Activated B cell treated with CpG ODN at 0.5 μM for 24 hours (primary cell): ENCODE results near the gene FUCA2. TPM values are rescaled to one million over a fixed set of nuclear protein-coding genes. Genes with fewer than 3 reads are reported as not detected.
"Not testable (repeated sequence)": the region's sequence is repeated elsewhere in the genome, so short reads cannot be mapped to it uniquely, and the experiment has no call there.

Experiments used
- ATAC-seq: fragments of 200-7000 bp; cut with Tn5 transposase; one replicate; pipeline ENCODE4 v1.10.0; 2021; ENCODE audit warnings: low read depth, mild to moderate bottlenecking, moderate library complexity
- CTCF ChIA-PET: fragments of 350-600 bp; sonication (Branson Sonifier 250); formaldehyde crosslinking; loops from one replicate; lab custom pipeline; 2021; ENCODE audit warnings: antibody characterized with exemption; lab: Charles Lee
- POLR2A ChIA-PET: fragments of 350-600 bp; sonication (Branson Sonifier 250); formaldehyde crosslinking; loops from one replicate; lab custom pipeline; 2021; ENCODE audit warnings: antibody characterized with exemption; lab: Charles Lee
- DNase-seq: peaks from one replicate; pipeline ENCODE4 v3.0.0; 2022
- H3K27ac Mint-ChIP-seq: one replicate; pipeline ENCODE4 v1.8.0; 2020; ENCODE audit warnings: mixed read lengths
- H3K27me3 Mint-ChIP-seq: one replicate; pipeline ENCODE4 v1.8.0; 2021; ENCODE audit warnings: mixed read lengths
- H3K36me3 Mint-ChIP-seq: one replicate; pipeline ENCODE4 v1.8.0; 2021; ENCODE audit warnings: low read depth, mixed read lengths
- H3K4me1 Mint-ChIP-seq: one replicate; pipeline ENCODE4 v1.8.0; 2021; ENCODE audit warnings: mixed read lengths
- H3K4me3 Mint-ChIP-seq: one replicate; pipeline ENCODE4 v1.8.0; 2020; ENCODE audit warnings: mild to moderate bottlenecking, mixed read lengths
- H3K9me3 Mint-ChIP-seq: one replicate; pipeline ENCODE4 v1.8.0; 2020; ENCODE audit warnings: mixed read lengths
- CTCF ChIP-seq: fragments of 200-600 bp; IDR thresholded peaks from one replicate; pipeline ENCODE4 v1.8.0; 2022; ENCODE audit warnings: antibody characterized with exemption, mild to moderate bottlenecking
- intact Hi-C: fragments of 100-400 bp; cut with micrococcal nuclease; formaldehyde crosslinking; loops from one replicate; pipeline ENCODE4 v1.15.1; 2024
- total RNA-seq: library from RNA; stranded (reverse); gene quantifications from 2 replicates; pipeline ENCODE4 v1.2.3, GENCODE V29; 2022

The FUCA2 gene
- total RNA-seq, 1 donor from 2014 or later, result 8.7 TPM

- H3K27me3 Mint-ChIP-seq, result no peaks in the 10 kb centered on the region
- peak overlapping the region; percentile 96 for H3K27ac Mint-ChIP-seq
- DNase-seq (no peak), ATAC-seq (no peak)
- H3K4me1 Mint-ChIP-seq, result peaks cover 32% of the 10 kb centered on the region
- ChIA-PET CTCF (interaction anchor here (1.7 kb wide), 1 partner anchor 22 kb away, joined by 6 read pairs; no protein-coding TSS in a partner anchor), POLR2A (interaction anchor here (0.7 to 2.2 kb wide), 4 partner anchors 62 to 1302 kb away, joined by 3 to 13 read pairs (median 5); partner anchors contain the start of genes FUCA2, NMBR and VTA1)
- peak overlapping the region; percentile 98 for H3K4me3 Mint-ChIP-seq
- H3K36me3 Mint-ChIP-seq, result peaks cover 21% of the 10 kb centered on the region
- no peaks in the 10 kb centered on the region for H3K9me3 Mint-ChIP-seq
- no peak for TF ChIP-seq CTCF
- intact Hi-C loops, result no loop called here
These were observed 62.3 kb downstream of the FUCA2 start for GRCh38 chr6:143449082-143449713.

GRCh38 chr6:143447865-143448264 lies 63.7 kb downstream of the FUCA2 start:
- H3K9me3 Mint-ChIP-seq, H3K27me3 Mint-ChIP-seq, DNase-seq, ATAC-seq, POLR2A ChIA-PET, H3K27ac Mint-ChIP-seq, H3K4me3 Mint-ChIP-seq, CTCF ChIA-PET, intact Hi-C loops: not testable (repeated sequence)
- peaks cover 27% of the 10 kb centered on the region for H3K4me1 Mint-ChIP-seq
- H3K36me3 Mint-ChIP-seq, result peaks cover 20% of the 10 kb centered on the region

Other genes starting within 250 kb of the FUCA2 start
- gene ADAT2, start 61.0 kb downstream of the FUCA2 start, total RNA-seq, result 22.4 and 30.2 TPM in 2 replicates
- gene PEX3, start 60.9 kb downstream of the FUCA2 start, total RNA-seq, result 21.7 and 26.5 TPM in 2 replicates
- gene PHACTR2, start 166.2 kb upstream of the FUCA2 start, total RNA-seq, result 10.5 and 11.7 TPM in 2 replicates